ENCODE data around the gene PIGBOS1.
"Not testable (repeated sequence)": the region's sequence is repeated elsewhere in the genome, so short reads cannot be mapped to it uniquely, and the experiment has no call there.

PIGBOS1 gene

GRCh38 chr15:55319537-55320237 lies 764 bp upstream of the PIGBOS1 start:
- H3K4me3 ChIP-seq (ENCODE audit: low read length) = peak overlapping the region; percentile 88
- peak; percentile 18 for DNase-seq (ENCODE audit: low read depth)
- TF ChIP-seq CTCF (IDR thresholded peaks at IDR 0.05; ENCODE audit: insufficient read depth, low read depth, low read length, missing control alignments) = no peak

- H3K4me3 ChIP-seq (ENCODE audit: low read length); DNase-seq (ENCODE audit: low read depth): not testable (repeated sequence)
Observed at GRCh38 chr15:55302801-55303200, 16.1 kb downstream of the PIGBOS1 start.

GRCh38 chr15:55297315-55297714 lies 21.6 kb downstream of the PIGBOS1 start:
- TF ChIP-seq CTCF (IDR thresholded peaks at IDR 0.05; ENCODE audit: insufficient read depth, low read depth, low read length, missing control alignments) = no peak
- H3K4me3 ChIP-seq (ENCODE audit: low read length) = no peak overlapping the region
- DNase-seq (ENCODE audit: low read depth) = no peak

GRCh38 chr15:55290528-55291057 lies 28.3 kb downstream of the PIGBOS1 start:
- peak; percentile 89 for TF ChIP-seq CTCF (IDR thresholded peaks at IDR 0.05; ENCODE audit: insufficient read depth, low read depth, low read length, missing control alignments)

GRCh38 chr15:55289746-55290527 lies 29.0 kb downstream of the PIGBOS1 start, which contains the start of gene RAB27A:
RAB27A (minus strand) TSS chr15:55289813; CDS start chr15:55234934, 54,879 bp downstream.
- peak; percentile 78 for DNase-seq (ENCODE audit: low read depth)
- no peak for TF ChIP-seq CTCF (IDR thresholded peaks at IDR 0.05; ENCODE audit: insufficient read depth, low read depth, low read length, missing control alignments)
- H3K4me3 ChIP-seq (ENCODE audit: low read length) = peak within 1 kb of the TSS; percentile 84

More at GRCh38 chr15:55290528-55291057, 28.3 kb downstream of the PIGBOS1 start:
- H3K4me3 ChIP-seq (ENCODE audit: low read length) = peak overlapping the region; percentile 84
- DNase-seq (ENCODE audit: low read depth) = peak; percentile 81

GRCh38 chr15:55289011-55289745 lies 29.7 kb downstream of the PIGBOS1 start:
- peak overlapping the region; percentile 84 for H3K4me3 ChIP-seq (ENCODE audit: low read length)
- TF ChIP-seq CTCF (IDR thresholded peaks at IDR 0.05; ENCODE audit: insufficient read depth, low read depth, low read length, missing control alignments) = no peak
- peak; percentile 53 for DNase-seq (ENCODE audit: low read depth)

All from epithelial cell of esophagus (primary cell).